ENCODE data around the gene PRKAA1. TPM values are rescaled to one million over a fixed set of nuclear protein-coding genes. Genes with fewer than 3 reads are reported as not detected.
"Not testable (repeated sequence)": the region's sequence is repeated elsewhere in the genome, so short reads cannot be mapped to it uniquely, and the experiment has no call there.

Gene PRKAA1
- total RNA-seq, 2 donors from 2014 or later, result 77.4 to 118 TPM

- H3K36me3 ChIP-seq, result no peaks in the 10 kb centered on the region
- TF ChIP-seq, protein P1, sequence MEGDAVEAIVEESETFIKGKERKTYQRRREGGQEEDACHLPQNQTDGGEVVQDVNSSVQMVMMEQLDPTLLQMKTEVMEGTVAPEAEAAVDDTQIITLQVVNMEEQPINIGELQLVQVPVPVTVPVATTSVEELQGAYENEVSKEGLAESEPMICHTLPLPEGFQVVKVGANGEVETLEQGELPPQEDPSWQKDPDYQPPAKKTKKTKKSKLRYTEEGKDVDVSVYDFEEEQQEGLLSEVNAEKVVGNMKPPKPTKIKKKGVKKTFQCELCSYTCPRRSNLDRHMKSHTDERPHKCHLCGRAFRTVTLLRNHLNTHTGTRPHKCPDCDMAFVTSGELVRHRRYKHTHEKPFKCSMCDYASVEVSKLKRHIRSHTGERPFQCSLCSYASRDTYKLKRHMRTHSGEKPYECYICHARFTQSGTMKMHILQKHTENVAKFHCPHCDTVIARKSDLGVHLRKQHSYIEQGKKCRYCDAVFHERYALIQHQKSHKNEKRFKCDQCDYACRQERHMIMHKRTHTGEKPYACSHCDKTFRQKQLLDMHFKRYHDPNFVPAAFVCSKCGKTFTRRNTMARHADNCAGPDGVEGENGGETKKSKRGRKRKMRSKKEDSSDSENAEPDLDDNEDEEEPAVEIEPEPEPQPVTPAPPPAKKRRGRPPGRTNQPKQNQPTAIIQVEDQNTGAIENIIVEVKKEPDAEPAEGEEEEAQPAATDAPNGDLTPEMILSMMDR (IDR thresholded peaks at IDR 0.05), result no peak
- no peak overlapping the region for H3K27ac ChIP-seq
- H3K4me1 ChIP-seq, result no peaks in the 10 kb centered on the region
- no peaks in the 10 kb centered on the region for H3K27me3 ChIP-seq
- no peak overlapping the region for H3K4me3 ChIP-seq
- intact Hi-C loops (cut with DNase I), result no loop called here
- no peaks in the 10 kb centered on the region for H3K9me3 ChIP-seq
- no peak overlapping the region for H3K9ac ChIP-seq (ENCODE audit: low read depth in 2 of 2, low read length in 2 of 2)
- no peak for DNase-seq
These were observed 84.2 kb downstream of the PRKAA1 start for GRCh38 chr5:40714001-40714400.

- intact Hi-C loops (cut with DNase I); H3K36me3 ChIP-seq; H3K4me1 ChIP-seq; H3K9ac ChIP-seq (ENCODE audit: low read depth in 2 of 2, low read length in 2 of 2); H3K4me3 ChIP-seq; DNase-seq; H3K27me3 ChIP-seq; H3K27ac ChIP-seq; H3K9me3 ChIP-seq: not testable (repeated sequence)
These were observed 87.6 kb downstream of the PRKAA1 start for GRCh38 chr5:40710575-40710974.

Other genes starting within 250 kb of the PRKAA1 start
- gene PTGER4, start 118.5 kb downstream of the PRKAA1 start, total RNA-seq, result 10 to 100 TPM; 28.1 to 53.4 TPM
- gene TTC33, start 42.4 kb downstream of the PRKAA1 start, total RNA-seq, result 10 to 100 TPM; 10.6 to 19.8 TPM
- gene RPL37, start 36.8 kb upstream of the PRKAA1 start, total RNA-seq, result 100 to 1,000 TPM; 867 to 934 TPM
- 1 to 10 TPM; 1.3 to 2.5 TPM for gene CARD6, start 43.0 kb upstream of the PRKAA1 start, total RNA-seq
- 10 to 100 TPM; 14.7 to 23.3 TPM for gene C7, start 111.1 kb upstream of the PRKAA1 start, total RNA-seq